ENCODE results near the gene ALMS1.

DNA sequence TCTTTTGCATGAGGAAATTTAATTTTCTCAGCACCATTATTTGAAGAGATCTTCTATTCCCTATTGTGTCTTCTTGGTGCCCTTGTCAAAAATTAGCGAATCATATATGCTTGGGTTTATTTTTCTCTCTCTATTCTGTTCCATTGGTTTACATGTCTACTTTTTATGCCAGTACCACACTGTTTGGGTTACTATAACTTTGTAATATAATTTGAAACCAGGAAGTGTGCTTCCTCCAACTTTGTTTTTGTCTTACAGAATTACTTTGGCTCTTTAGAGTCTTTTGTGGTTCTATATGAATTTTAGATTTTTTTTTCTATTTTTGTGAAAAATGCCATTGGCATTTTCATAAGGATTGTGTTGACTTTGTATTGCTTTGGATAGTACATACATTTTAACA, 17.6 kb downstream of the ALMS1 start:
- TF ChIP-seq, protein P1, sequence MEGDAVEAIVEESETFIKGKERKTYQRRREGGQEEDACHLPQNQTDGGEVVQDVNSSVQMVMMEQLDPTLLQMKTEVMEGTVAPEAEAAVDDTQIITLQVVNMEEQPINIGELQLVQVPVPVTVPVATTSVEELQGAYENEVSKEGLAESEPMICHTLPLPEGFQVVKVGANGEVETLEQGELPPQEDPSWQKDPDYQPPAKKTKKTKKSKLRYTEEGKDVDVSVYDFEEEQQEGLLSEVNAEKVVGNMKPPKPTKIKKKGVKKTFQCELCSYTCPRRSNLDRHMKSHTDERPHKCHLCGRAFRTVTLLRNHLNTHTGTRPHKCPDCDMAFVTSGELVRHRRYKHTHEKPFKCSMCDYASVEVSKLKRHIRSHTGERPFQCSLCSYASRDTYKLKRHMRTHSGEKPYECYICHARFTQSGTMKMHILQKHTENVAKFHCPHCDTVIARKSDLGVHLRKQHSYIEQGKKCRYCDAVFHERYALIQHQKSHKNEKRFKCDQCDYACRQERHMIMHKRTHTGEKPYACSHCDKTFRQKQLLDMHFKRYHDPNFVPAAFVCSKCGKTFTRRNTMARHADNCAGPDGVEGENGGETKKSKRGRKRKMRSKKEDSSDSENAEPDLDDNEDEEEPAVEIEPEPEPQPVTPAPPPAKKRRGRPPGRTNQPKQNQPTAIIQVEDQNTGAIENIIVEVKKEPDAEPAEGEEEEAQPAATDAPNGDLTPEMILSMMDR (IDR thresholded peaks at IDR 0.05): no peak
- no peak for TF ChIP-seq POLR2A (IDR thresholded peaks at IDR 0.05)
- TF ChIP-seq POLR2AphosphoS5 (IDR thresholded peaks at IDR 0.05): no peak
